MM.1S (cell line): Measurements from ENCODE around the gene GATA5.

Experiments
- CTCF ChIP-seq: fragments of 300-600 bp; sonication (generic); IDR thresholded peaks from 2 replicates; pipeline ENCODE4 v1.5.1; 2016; ENCODE audit warnings: antibody characterized with exemption, low read length, mixed read lengths
- EZH2phosphoT487 ChIP-seq: fragments of 300-600 bp; sonication (generic); IDR thresholded peaks from 2 replicates; pipeline ENCODE4 v1.6.1; 2018; ENCODE audit warnings: antibody characterized with exemption, low read length

DNA sequence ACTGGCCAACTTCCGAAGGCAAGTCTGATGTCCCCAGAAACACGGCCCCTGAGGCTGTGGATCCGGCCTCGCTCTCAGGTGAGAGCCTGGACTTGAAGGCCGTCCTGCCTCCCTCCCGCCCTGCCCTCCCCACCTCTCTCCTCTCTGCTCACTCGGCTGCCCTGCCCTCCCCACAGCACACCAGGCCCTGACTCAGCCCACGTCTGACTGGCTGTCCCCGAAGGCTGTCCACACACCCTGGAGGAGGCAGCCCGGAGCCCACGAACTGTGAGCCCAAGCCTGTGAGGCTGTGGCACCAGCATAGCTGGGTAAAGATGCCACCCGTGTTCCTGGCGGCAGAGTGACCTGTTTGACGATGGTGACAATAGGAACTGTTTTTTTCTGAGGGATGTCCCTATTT lies 16.3 kb downstream of the GATA5 start:
- TF ChIP-seq CTCF (no peak), EZH2phosphoT487 (no peak)
